ENCODE data around the gene ATP8A2. TPM values are rescaled to one million over a fixed set of nuclear protein-coding genes. Genes with fewer than 3 reads are reported as not detected.

The ATP8A2 gene
- total and polyA plus RNA-seq, 7 donors = under 0.01 to 2.2 (median 1.2) TPM; not detected in 1

- no peak for TF ChIP-seq POLR2A (IDR thresholded peaks at IDR 0.05)
- no peak for TF ChIP-seq POLR2AphosphoS5 (IDR thresholded peaks at IDR 0.05)
- TF ChIP-seq EP300 (IDR thresholded peaks at IDR 0.05) = no peak
- TF ChIP-seq, protein P1, sequence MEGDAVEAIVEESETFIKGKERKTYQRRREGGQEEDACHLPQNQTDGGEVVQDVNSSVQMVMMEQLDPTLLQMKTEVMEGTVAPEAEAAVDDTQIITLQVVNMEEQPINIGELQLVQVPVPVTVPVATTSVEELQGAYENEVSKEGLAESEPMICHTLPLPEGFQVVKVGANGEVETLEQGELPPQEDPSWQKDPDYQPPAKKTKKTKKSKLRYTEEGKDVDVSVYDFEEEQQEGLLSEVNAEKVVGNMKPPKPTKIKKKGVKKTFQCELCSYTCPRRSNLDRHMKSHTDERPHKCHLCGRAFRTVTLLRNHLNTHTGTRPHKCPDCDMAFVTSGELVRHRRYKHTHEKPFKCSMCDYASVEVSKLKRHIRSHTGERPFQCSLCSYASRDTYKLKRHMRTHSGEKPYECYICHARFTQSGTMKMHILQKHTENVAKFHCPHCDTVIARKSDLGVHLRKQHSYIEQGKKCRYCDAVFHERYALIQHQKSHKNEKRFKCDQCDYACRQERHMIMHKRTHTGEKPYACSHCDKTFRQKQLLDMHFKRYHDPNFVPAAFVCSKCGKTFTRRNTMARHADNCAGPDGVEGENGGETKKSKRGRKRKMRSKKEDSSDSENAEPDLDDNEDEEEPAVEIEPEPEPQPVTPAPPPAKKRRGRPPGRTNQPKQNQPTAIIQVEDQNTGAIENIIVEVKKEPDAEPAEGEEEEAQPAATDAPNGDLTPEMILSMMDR (IDR thresholded peaks at IDR 0.05) = no peak
- 76 to 85% methylated on average over 4 of the region's 4 CpGs for WGBS, 2 donors
- no peak overlapping the region for H3K27ac ChIP-seq
- H3K4me1 ChIP-seq = no peaks in the 10 kb centered on the region
- DNase-seq = no peak
- H3K9me3 ChIP-seq = no peaks in the 10 kb centered on the region
- peaks cover 0 to 18% (median 5%) of the 10 kb centered on the region in 3 donors for H3K27me3 ChIP-seq
- no peaks in the 10 kb centered on the region for H3K36me3 ChIP-seq
- intact Hi-C loops (cut with DNase I) = no loop called here
- H3K4me3 ChIP-seq = no peak overlapping the region
Observed at GRCh38 chr13:25380082-25380481, 8.3 kb downstream of the ATP8A2 start.

DNA sequence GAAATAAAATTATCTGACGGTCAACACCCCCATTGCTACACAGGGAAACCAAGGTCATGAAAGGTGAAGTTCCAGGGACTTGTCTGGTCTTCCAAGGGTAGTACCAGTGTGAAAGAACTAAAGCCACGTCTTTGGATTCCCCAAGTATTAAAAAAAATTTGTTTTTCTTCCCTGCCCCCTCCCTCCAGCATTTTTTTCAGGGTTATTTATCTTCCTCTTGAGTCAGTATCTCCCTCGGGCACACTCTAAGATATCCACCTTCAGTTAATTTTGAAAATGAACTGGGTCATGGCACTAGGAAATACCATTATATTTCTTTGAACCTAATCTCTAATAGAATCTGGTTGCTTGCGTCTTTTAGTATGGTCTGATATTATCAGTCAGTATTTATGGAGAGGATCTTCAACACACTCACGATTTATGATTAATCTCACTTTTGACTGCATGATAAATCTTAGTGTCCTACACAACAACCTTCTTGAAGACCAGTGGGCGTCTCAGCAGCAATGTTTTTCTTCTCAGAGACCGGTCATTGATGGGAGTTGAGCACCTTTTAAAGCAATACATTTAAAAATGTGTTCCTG lies 9.1 kb downstream of the ATP8A2 start:
- Histone ChIP-seq H3K4me3 (no peak overlapping the region), H3K27me3 (peaks cover 0 to 15% (median 0%) of the 10 kb centered on the region in 3 donors), H3K36me3 (no peaks in the 10 kb centered on the region), H3K4me1 (no peaks in the 10 kb centered on the region), H3K9me3 (no peaks in the 10 kb centered on the region), H3K27ac (no peak overlapping the region)
- DNase-seq = no peak
- TF ChIP-seq EP300 (IDR thresholded peaks at IDR 0.05) = no peak
- no peak for TF ChIP-seq POLR2AphosphoS5 (IDR thresholded peaks at IDR 0.05)
- TF ChIP-seq POLR2A (IDR thresholded peaks at IDR 0.05) = no peak
- TF ChIP-seq, protein P1 (IDR thresholded peaks at IDR 0.05) = no peak
- intact Hi-C loops (cut with DNase I) = no loop called here
- 68 to 79% methylated on average over 7 of the region's 7 CpGs for WGBS, 2 donors

DNA sequence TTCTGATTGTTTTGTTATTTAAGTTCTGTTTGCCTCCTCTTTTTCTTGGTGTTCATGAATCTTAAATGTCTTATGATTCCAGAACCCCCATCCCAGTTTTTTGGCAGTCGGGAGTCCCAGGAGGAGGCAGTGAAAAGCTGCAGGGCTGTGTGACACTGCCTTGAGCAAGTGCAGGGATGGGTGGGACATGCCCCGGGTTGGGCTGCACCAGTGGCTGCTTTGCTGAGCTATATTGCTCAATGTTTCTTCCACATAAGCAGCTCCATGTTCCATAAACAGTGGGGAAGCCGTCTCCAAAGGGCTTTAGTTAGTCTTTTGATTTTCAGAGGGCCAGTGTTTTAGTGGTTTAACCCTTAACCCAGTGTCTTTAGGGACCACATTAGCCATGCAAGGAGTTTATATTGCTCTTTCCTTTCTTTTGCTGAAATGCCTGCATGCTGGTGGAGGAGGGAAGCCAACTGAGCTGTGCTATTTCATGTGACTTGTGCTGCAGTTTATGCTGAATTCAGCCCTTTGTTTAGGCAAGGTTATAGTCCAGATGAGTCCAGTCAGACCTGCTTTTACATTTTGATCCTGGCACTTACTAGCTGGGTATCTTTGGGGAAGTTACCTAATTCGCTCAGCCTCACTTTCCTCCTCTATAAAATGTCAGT lies 13.1 kb downstream of the ATP8A2 start:
- Histone ChIP-seq H3K4me3 (no peak overlapping the region), H3K27me3 (peaks cover 0 to 21% (median 0%) of the 10 kb centered on the region in 3 donors), H3K27ac (no peak overlapping the region), H3K36me3 (no peaks in the 10 kb centered on the region), H3K4me1 (no peaks in the 10 kb centered on the region), H3K9me3 (no peaks in the 10 kb centered on the region)
- 35 to 48% methylated on average over 4 of the region's 4 CpGs for WGBS, 2 donors
- TF ChIP-seq, protein P1 (IDR thresholded peaks at IDR 0.05) = no peak
- TF ChIP-seq EP300 (IDR thresholded peaks at IDR 0.05) (no peak), POLR2AphosphoS5 (IDR thresholded peaks at IDR 0.05) (no peak), POLR2A (IDR thresholded peaks at IDR 0.05) (no peak)
- DNase-seq = no peak
- intact Hi-C loops (cut with DNase I) = no loop called here

DNA sequence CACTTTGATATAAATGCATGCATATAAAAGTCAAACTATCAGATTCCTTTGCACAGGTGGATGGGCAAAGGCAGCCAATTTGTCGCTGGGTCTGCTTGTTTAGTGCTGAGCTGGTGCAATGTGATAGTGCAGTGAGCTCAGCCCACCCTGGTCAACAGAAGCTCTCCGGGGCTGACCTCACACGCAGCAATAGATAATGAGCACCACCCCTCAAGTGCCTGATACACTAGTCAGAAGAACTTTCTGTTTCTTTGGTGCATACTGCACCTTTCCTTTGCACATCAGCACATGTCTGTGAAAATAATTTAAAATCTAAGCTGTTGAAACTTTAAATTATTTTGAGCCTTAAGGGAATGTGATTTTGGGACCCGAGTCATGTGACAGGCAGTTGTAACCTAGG lies 20.2 kb downstream of the ATP8A2 start:
- H3K36me3 ChIP-seq = no peaks in the 10 kb centered on the region
- intact Hi-C loops (cut with DNase I) = no loop called here

More for the DNA sequence above, 20.2 kb downstream of the ATP8A2 start:
- DNase-seq = no peak
- Histone ChIP-seq H3K27ac (no peak overlapping the region), H3K4me3 (no peak overlapping the region), H3K9me3 (no peaks in the 10 kb centered on the region), H3K27me3 (peaks cover 0 to 6% (median 0%) of the 10 kb centered on the region in 3 donors), H3K4me1 (no peaks in the 10 kb centered on the region)
- TF ChIP-seq, protein P1 (IDR thresholded peaks at IDR 0.05) = no peak
- TF ChIP-seq EP300 (IDR thresholded peaks at IDR 0.05) (no peak), POLR2A (IDR thresholded peaks at IDR 0.05) (no peak), POLR2AphosphoS5 (IDR thresholded peaks at IDR 0.05) (no peak)
- 39 to 63% methylated on average over 4 of the region's 4 CpGs for WGBS, 2 donors
